DMS 273 treated with DMSO at 0.1 percent for 48 hours (cell line): Measurements from ENCODE around the gene LTC4S.
"Not testable (repeated sequence)": the region's sequence is repeated elsewhere in the genome, so short reads cannot be mapped to it uniquely, and the experiment has no call there.

ENCODE experiments used
- DNase-seq: peaks from one replicate; lab custom pipeline; 2025; lab: John Stamatoyannopoulos, UW

The LTC4S gene

DNA sequence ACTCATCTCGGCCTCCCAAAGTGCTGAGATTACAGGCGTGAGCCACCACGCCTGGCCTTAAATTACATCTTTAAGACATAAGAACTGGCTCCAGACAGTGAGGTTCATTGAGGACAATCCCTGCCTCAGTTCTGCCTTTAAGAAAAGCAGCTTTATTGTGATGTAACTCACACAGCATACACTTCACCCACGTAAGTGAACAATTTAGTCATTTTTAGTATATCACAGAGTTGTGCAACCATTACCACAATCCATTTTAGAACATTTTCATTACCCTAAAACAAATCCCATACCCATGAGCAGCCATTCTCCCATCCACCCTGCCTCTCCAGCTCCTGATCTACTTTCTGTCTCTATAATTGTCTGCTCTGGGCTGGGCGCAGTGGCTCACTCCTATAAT lies 24.0 kb upstream of the LTC4S start:
- DNase-seq, result no peak

DNA sequence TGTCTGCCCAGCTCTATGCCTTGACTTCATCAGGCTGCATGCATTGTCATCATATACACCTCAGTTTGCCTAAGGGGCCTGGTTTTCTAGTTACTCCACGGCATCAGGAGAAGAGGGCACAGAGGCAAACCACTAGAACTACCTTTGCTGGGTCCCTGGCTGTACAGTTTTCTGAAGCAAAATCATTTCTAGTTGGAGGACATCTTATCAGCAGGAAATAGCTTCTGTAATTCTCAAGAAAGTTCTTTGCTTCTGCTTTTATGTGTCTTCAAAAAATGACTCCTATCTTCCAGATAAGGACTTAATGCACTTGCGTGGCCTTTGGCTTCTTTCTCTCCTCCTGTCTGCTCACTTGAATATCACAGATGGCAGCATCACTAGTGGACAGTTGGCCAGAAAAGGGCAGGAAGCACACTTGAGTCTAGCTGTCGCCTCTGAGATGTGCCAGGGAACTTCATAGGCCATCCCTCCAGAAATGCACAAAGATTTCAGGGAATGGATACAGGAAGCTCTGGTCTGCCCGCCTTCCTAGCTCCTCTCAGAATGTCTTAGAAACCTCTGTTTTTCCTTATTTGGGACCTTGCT lies 22.4 kb upstream of the LTC4S start:
- no peak for DNase-seq

- no peak for DNase-seq
Observed at GRCh38 chr5:179772351-179772750, 21.4 kb upstream of the LTC4S start.

- no peak for DNase-seq
Observed at GRCh38 chr5:179773686-179774040, 20.1 kb upstream of the LTC4S start.

DNA sequence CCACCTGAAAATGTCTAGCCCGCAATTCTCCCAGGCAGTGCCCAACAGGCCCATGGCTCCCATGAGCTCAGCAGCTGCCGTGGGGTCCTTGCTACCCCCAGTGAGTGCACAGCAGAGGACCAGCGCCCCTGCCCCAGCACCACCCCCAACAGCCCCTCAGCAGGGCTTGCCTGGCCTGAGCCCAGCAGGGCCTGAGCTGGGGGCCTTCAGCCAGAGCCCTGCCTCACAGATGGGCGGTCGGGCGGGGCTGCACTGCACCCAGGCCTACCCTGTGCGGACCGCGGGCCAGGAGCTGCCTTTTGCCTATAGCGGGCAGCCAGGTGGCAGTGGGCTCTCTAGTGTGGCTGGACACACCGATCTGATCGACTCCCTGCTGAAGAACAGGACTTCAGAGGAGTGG lies 19.3 kb upstream of the LTC4S start:
- no peak for DNase-seq

DNA sequence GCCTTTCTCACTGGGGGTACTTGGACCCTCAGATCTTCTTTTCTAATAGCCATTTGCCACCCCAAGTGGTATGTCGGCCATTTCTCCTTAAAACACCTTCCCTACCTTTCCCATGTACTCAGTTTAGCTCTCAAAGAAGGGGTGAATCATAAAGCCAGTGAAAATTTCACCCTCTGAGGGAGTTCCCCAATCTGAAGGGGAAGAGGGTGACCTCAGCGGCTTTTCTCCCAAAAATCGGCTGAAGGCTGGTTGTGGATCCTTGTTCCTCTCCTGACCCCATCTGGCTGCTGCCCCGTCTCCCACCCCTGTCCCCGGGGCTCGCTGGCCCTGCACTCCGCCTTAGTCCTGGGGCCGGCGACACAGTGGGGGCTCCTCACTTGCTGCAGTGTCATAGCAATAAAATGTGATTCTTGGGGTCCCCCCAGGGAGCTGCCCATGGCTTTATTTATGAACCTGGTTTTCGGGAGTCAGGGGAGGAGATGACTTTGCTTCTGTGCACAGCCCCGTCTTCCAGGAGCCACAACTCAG lies 17.3 kb upstream of the LTC4S start:
- no peak for DNase-seq

GRCh38 chr5:179777456-179777855 lies 16.3 kb upstream of the LTC4S start:
- DNase-seq, result no peak

DNA sequence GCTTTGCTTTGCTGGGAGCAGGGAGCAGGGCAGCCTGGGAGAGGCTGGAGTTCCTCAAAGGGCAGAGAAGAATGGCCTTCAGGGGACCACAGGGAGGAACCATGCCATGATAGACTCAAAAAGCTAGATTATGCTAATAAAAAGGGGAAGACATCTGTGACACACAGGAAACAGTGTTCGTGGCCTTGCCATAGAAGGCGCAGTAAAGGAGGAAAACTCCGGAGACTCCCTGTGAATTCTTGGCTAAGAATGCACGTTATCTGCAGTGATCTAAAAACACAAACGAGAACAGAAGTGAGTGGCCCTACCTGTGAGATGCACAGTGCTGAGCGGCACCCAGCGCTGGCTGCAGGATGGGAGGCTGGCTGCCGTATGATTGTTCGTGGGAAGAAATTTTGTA lies 15.9 kb upstream of the LTC4S start:
- DNase-seq, result no peak

DNA sequence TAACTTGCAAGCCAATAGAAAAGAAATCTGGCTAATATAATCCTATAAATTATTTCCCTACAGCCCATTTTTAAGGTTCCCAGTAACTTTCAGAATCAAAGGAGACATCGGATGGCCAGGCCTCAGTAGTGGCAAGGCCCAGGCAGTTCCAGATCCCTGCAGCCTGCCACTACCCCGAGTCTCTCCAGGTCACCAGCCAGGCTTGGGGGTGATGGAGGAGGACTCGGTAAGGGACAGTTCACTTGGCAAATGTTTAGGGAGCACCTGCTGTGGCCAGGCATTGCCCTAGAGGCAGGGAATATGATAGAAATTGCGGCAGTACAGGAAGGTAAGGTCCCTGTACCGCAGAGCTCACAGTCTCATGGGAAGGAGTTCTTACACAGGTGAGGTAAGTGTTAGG lies 15.2 kb upstream of the LTC4S start:
- DNase-seq, result no peak

- no peak for DNase-seq
Observed at GRCh38 chr5:179779826-179780225, 14.0 kb upstream of the LTC4S start.

DNA sequence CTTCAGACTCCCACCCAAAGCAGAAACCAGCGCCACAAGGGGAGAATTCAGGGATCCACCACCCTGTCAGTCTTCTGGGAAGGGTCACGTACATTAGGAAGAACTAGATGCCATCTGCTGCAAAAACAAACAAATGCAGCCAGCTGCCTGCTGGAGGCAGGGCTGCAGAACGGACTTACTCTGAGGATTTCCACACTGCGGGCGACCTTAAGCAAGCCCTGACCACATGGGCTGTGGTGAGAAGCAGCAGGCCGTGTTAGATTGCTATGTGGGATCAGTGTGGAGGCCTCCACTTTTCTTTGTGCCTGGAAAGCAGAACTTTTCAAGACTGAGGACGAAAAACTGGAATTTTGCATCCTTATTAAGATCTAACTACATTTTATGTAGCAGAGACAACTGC lies 13.4 kb upstream of the LTC4S start:
- DNase-seq, result no peak

DNA sequence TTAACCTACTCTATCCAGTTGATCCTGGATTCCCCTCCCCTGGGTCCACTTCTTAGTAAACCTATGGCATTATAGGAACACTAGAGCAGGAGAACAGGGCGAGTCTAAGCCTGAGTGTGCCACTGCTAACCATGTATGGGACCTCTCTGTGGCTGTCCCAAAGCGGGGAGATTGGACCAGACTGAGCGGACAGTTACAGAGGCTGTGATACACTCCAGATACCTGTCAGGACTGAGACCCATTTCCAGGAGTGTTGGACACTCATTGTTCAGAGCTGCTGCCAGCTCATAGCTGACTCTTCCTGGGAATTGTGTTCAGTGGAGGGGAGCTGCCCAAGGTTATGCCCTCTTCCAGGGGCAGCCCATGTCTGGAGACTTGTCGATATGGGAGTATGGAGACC lies 11.9 kb upstream of the LTC4S start:
- DNase-seq, result no peak

DNA sequence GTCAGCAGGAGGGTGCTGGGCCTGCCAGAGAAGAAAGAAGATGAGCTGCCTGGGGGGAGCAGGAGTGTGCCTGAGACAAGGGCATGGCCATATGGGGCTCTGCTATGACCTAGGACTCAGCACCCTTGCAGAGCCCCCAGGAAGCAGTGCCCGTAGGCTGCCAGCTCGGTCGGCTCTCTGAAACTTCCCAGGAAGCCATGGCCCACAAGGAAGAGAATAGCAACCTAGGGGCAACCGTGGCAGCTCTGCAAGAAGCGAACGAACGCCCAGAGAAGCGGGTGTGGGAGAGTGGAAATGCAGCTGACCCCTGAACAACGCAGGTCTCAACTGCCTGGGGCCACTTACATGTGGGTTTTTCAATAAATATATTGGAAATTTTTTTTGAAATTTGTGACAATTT lies 10.7 kb upstream of the LTC4S start:
- no peak for DNase-seq

DNA sequence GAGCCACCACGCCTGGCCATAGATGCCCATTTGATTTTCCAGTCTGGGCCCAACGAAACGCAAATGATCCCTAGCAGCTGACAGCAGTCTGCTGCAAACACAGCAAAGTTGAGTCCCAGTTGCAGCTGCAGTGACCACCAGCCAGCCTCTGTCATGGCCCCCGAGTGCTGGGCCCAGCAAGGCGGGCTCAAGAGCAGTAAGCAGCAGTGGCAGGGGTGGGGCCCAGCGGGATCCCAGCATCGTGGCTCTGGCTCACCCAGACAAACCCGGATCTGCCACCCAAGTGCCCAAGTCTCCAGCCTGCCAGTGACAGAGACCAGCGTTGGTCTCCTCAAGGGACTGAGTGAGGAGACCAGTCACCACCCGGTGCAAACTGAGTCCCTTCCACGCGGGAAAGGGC lies 6.9 kb upstream of the LTC4S start:
- DNase-seq, result no peak

DNA sequence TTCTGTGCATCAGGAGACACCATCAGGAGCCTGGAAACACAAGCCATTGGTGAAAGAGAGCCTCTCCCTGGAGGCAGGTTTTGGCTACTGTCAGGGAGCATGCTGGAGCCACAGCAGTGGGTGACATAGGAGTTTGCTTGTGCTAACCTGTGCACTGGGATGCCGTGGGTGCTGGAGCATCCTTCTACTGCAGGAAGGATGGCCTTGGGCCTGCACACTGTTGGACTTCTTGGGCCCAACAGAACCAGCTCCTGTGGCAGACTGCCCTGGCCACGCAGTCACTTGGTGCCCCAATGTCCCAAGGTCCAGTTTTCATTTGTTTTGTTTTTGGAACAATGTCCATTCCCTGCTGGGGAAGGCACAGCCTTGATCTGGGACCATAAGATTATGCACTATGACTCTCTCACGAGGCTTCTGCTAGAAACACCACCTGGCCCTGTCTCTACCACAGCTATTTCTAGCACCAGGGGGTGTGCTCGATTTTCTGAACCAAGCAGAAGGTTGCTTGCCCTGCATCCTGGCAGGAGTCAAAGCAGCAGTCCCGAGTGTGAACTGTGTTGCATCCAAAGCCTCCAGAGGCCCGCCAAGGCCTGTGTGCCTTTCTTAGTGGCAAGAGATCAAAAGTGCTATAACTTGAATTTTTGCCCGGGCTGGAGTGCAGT lies 5.5 kb upstream of the LTC4S start:
- DNase-seq, result no peak

DNA sequence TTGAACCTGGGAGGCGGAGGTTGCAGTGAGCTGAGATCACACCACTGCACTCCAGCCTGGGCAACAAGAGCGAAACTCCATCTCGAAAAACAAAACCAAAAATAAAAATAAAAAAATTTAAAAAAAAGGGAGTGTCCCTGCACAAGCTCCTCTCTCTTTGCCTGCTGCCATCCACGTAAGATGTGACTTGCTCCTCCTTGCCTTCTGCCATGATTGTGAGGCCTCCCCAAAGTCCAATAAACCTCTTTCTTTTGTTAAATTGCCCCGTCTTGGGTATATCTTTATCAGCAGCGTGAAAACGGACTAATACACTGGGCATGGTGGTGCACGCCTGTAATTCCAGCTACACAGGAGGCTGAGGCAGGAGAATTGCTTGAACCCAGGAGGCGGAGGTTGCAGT lies 4.5 kb upstream of the LTC4S start:
- DNase-seq, result not testable (repeated sequence)

GRCh38 chr5:179791881-179792611 lies 1.7 kb upstream of the LTC4S start:
- DNase-seq, result no peak

DNA sequence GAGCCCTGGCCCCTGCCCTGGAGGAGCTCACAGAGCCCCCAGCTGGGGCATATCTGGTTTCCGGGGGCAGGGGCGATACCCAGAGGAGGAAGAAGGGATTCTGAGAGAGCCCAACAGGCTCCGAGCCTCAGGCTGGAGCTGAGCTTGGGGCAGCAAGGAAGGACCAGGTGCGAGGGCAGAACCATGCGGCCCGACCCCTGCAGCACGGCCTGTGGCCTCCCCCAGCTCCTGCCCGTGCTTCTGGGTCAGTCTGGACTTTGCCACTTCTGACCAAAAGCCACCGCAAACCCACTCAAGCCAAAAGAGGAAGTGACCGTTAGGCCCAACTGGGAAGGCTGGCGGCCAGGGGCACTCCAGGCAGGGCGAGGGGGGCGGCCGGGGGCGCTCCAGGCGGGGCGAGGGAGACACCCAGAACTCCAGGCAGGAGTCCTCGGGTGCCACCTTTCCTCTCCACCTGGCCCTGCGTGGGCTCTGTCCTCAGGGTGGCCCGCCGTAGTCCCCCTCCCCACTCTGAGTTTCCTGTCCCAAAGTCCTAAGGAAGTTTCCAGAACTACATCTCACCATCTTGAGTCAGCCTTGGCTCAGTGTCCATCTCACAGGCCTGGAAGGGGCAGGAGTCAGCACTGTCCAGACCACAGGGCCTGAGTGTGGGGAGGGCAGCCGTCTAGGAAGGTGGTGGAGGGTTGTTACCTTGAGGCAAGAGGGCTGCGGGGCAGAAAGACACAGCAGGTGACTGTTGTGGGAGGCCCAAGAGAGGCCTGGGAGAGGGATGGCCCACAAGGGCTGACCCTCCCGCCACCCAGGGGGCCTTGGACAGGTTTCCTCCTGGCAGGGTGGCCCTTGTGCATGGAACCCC lies 946 bp upstream of the LTC4S start:
- DNase-seq, result no peak

- DNase-seq, result no peak
Observed at GRCh38 chr5:179794171-179794570, 385 bp downstream of the LTC4S start.

GRCh38 chr5:179794575-179794974 lies 789 bp downstream of the LTC4S start:
- DNase-seq, result no peak

DNA sequence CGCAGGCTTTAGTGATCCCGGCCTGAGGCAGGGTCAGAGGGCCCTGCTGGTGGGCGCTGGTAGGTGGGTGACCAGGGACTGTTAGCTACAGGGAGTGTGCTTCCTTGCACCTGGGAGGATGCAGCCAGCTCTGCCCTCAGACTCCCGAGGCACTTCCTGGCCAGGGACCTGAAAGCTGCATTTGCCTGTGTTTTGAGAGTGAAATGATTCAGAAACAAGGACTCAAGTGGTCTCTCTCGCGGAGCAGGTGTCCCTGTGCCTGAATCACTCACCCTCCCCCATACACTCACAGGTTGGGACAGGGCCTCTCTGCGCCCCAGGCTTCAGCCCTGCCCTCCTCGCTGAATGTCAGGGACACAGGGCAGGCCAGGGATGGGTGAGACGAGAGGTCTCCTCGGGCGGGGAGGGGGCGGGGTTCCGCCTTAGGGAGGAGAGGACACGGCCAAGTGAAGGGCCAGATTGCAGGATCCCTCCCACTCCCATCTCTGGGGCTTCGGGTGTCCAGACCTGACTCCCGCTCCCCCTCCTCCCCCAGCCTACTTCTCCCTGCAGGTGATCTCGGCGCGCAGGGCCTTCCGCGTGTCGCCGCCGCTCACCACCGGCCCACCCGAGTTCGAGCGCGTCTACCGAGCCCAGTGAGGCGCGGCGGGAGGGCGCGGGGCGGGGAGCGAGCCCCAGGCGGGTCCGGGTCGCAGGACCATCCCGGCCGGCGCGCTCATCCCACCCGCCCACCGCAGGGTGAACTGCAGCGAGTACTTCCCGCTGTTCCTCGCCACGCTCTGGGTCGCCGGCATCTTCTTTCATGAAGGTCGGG lies 1.5 kb downstream of the LTC4S start:
- DNase-seq, result no peak
